Measurements from ENCODE around the gene NUB1. TPM values are rescaled to one million over a fixed set of nuclear protein-coding genes. Genes with fewer than 3 reads are reported as not detected.
A peak's percentile ranks its signal among the peaks of the same experiment; 100 is the strongest.

The NUB1 gene
- total RNA-seq, 4 donors from 2014 or later: 16.8 to 46.7 (median 26.1) TPM

DNA sequence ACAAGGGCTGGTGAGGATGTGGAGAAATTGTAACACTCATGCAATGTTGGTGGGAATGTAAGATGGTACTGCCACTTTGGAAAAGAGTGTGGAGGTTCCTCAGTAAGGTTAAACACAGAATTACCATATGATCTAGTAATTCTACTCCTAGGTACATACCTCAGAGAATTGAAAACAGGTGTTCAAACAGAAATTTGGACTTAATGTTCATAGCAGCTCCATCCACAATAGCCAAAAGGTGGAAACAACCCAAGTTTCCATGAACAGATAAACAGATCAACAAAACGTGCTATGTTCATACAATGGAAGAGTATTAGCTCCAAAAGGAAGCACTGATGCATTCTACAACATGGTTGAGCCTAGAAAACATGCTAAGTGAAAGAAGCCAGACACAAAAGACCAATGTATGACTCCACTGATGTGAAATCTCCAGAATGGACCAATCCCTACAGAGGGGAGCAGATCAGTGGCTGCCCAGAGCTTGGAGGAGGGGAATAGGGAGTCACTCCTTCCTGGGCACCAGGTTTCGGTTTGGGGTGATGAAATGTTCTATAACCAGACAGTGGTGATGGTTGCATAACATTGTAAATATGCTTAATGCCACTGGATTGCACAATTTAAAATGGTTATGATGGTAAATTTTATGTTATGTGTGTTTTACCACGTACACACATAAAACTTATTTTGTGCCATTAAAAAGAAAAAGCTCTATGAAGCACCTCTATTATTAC is 73.9 kb downstream of the NUB1 start:
- 37 to 43% methylated on average over 3 of the region's 3 CpGs for WGBS, 2 donors
- no peak overlapping the region for H3K4me3 ChIP-seq
- H3K27me3 ChIP-seq: peaks cover 3 to 65% (median 4%) of the 10 kb centered on the region in 4 donors
- H3K4me1 ChIP-seq: peaks cover 0 to 13% (median 0%) of the 10 kb centered on the region in 3 donors
- peaks cover 0 to 16% (median 7%) of the 10 kb centered on the region in 3 donors for H3K9me3 ChIP-seq
- intact Hi-C loops (cut with DNase I): no loop called here
- no peaks in the 10 kb centered on the region for H3K36me3 ChIP-seq
- TF ChIP-seq POLR2A (IDR thresholded peaks at IDR 0.05) (no peak), CTCF (IDR thresholded peaks at IDR 0.05) (no peak)
- no peak overlapping the region for H3K27ac ChIP-seq
- DNase-seq: no peak

DNA sequence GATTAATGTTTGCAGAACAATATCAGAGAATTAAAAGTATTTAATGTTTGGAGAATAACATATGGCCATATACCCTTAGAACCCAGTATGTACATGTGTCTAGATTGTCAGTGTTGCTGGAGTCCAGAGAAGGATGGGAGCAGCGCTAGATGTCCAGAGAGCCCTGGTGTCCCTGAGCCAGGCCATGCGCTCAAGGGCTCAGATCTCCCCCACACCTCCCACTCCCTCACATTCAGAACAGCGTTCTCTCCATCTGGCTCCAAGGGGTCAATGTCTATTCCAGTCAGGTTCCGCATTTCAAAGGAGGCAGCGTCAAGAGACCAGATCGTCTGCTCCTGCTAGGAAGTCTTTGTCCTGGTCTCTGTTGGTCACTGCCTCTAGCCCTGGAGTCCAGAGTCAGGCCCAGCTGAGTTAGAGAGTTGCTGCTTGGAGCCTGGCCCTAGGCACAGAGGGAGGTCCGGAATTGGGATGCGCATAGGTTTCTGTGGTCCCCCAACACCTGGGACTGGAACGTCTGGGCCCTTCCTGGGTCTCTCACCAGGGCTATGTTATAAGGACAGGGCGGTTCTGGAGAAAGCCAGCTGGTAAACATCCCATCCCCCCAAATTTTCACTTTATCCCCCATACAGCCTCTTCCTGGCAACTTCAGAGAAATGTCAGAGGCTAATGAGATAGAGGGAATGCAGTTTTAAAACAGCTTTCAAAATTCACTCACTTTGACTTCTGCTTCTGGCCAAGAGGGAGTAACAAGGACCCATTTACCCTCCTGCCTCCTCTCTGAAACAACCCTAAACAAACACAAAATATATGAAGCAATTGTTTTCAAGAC is 74.7 kb downstream of the NUB1 start:
- TF ChIP-seq POLR2A (IDR thresholded peaks at IDR 0.05) (no peak), CTCF (IDR thresholded peaks at IDR 0.05) (no peak)

GRCh38 chr7:151416941-151417315 is 75.3 kb downstream of the NUB1 start:
- no peak for TF ChIP-seq CTCF (IDR thresholded peaks at IDR 0.05)
- no peak for TF ChIP-seq POLR2A (IDR thresholded peaks at IDR 0.05)
- Histone ChIP-seq H3K27me3 (peaks cover 0 to 51% (median 0%) of the 10 kb centered on the region in 4 donors), H3K9me3 (peaks cover 0 to 19% (median 7%) of the 10 kb centered on the region in 3 donors), H3K4me1 (peaks cover 0 to 10% (median 0%) of the 10 kb centered on the region in 3 donors), H3K27ac (peak overlapping the region in 1 of 4 donors; percentile 34), H3K4me3 (no peak overlapping the region), H3K36me3 (no peaks in the 10 kb centered on the region)
- 63 to 77% methylated on average over 11 of the region's 11 CpGs for WGBS, 2 donors
- DNase-seq: no peak
- intact Hi-C loops (cut with DNase I): no loop called here

More for the DNA sequence above, 74.7 kb downstream of the NUB1 start:
- Histone ChIP-seq H3K4me1 (peaks cover 0 to 10% (median 0%) of the 10 kb centered on the region in 3 donors), H3K36me3 (no peaks in the 10 kb centered on the region), H3K9me3 (peaks cover 0 to 16% (median 7%) of the 10 kb centered on the region in 3 donors), H3K4me3 (no peak overlapping the region), H3K27ac (peak overlapping the region in 2 of 4 donors; percentile 13 to 34), H3K27me3 (peaks cover 0 to 57% (median 0%) of the 10 kb centered on the region in 4 donors)
- intact Hi-C loops (cut with DNase I): no loop called here
- no peak for DNase-seq
- WGBS, 2 donors: 70 to 84% methylated on average over 3 to 6 of the region's 10 CpGs

- H3K36me3 ChIP-seq: no peaks in the 10 kb centered on the region
- peaks cover 0 to 25% (median 15%) of the 10 kb centered on the region in 3 donors for H3K9me3 ChIP-seq
- TF ChIP-seq CTCF (IDR thresholded peaks at IDR 0.05) (no peak), POLR2A (IDR thresholded peaks at IDR 0.05) (no peak)
- H3K27ac ChIP-seq: no peak overlapping the region
- WGBS, 2 donors: 73 to 100% methylated on average over 3 of the region's 5 CpGs
- H3K27me3 ChIP-seq: peaks cover 0 to 24% (median 0%) of the 10 kb centered on the region in 4 donors
- DNase-seq: no peak
- H3K4me1 ChIP-seq: peaks cover 0 to 10% (median 0%) of the 10 kb centered on the region in 3 donors
- H3K4me3 ChIP-seq: no peak overlapping the region
- intact Hi-C loops (cut with DNase I): no loop called here
Observed at GRCh38 chr7:151420144-151420543, 78.5 kb downstream of the NUB1 start.

GRCh38 chr7:151422212-151422611 is 80.6 kb downstream of the NUB1 start:
- no peak overlapping the region for H3K27ac ChIP-seq
- peaks cover 0 to 25% (median 15%) of the 10 kb centered on the region in 3 donors for H3K9me3 ChIP-seq
- intact Hi-C loops (cut with DNase I): no loop called here
- peaks cover 0 to 8% (median 0%) of the 10 kb centered on the region in 4 donors for H3K27me3 ChIP-seq
- DNase-seq: no peak
- H3K36me3 ChIP-seq: no peaks in the 10 kb centered on the region
- TF ChIP-seq POLR2A (IDR thresholded peaks at IDR 0.05) (no peak), CTCF (IDR thresholded peaks at IDR 0.05) (no peak)
- no peak overlapping the region for H3K4me3 ChIP-seq
- WGBS, 2 donors: 64 to 78% methylated on average over 5 of the region's 5 CpGs
- peaks cover 0 to 19% (median 7%) of the 10 kb centered on the region in 3 donors for H3K4me1 ChIP-seq
